Metanephros (tissue), 1 donor: ENCODE results near the gene TYR. TPM values are rescaled to one million over a fixed set of nuclear protein-coding genes. Genes with fewer than 3 reads are reported as not detected.

Experiments used
- total RNA-seq: library from RNA; depleted of rRNA; stranded (reverse); fragments of >200 nt; gene quantifications from one replicate; pipeline ENCODE4 v1.2.3, GENCODE V29; 2014

TYR gene
- not detected for total RNA-seq

DNA sequence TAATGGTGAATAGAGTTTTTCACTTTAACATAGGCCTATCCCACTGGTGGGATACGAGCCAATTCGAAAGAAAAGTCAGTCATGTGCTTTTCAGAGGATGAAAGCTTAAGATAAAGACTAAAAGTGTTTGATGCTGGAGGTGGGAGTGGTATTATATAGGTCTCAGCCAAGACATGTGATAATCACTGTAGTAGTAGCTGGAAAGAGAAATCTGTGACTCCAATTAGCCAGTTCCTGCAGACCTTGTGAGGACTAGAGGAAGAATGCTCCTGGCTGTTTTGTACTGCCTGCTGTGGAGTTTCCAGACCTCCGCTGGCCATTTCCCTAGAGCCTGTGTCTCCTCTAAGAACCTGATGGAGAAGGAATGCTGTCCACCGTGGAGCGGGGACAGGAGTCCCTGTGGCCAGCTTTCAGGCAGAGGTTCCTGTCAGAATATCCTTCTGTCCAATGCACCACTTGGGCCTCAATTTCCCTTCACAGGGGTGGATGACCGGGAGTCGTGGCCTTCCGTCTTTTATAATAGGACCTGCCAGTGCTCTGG, at the start of gene TYR:
Gene TYR (plus strand): TSS at position 185 of the 541 bp plus-strand sequence. CDS start 79 bp downstream, at position 264.

Other genes with a start within 250 kb of the TYR start
- gene GRM5, start 111.9 kb upstream of the TYR start, total RNA-seq = 1.2 TPM